ENCODE data around the gene SLC9A9.

DNA sequence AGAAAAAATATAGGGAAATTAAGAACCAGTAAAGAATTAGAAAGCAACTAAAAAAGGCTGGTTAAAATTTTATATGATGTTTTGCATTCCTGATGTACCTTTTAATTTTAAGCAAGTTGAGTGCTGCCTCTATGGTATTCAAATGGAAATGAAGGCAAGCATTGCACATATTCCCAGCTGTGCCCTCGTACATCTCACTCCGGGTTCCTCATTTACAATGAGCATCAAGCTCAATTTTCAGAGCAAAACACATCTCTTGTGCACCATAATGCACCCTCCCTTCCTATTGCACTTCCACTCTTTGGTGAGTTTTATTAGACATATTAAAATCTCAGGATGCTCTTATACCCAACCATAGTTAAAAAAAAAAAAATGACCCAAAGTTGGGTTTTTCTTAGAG lies 460.8 kb downstream of the SLC9A9 start:
- TF ChIP-seq POLR2A (IDR thresholded peaks at IDR 0.05) (no peak), POLR2AphosphoS5 (IDR thresholded peaks at IDR 0.05) (no peak)
- TF ChIP-seq, protein P1, sequence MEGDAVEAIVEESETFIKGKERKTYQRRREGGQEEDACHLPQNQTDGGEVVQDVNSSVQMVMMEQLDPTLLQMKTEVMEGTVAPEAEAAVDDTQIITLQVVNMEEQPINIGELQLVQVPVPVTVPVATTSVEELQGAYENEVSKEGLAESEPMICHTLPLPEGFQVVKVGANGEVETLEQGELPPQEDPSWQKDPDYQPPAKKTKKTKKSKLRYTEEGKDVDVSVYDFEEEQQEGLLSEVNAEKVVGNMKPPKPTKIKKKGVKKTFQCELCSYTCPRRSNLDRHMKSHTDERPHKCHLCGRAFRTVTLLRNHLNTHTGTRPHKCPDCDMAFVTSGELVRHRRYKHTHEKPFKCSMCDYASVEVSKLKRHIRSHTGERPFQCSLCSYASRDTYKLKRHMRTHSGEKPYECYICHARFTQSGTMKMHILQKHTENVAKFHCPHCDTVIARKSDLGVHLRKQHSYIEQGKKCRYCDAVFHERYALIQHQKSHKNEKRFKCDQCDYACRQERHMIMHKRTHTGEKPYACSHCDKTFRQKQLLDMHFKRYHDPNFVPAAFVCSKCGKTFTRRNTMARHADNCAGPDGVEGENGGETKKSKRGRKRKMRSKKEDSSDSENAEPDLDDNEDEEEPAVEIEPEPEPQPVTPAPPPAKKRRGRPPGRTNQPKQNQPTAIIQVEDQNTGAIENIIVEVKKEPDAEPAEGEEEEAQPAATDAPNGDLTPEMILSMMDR (IDR thresholded peaks at IDR 0.05 in 8 of 11, conservative IDR thresholded peaks at IDR 0.05 in 3 of 11) = no peak
